DOHH2 (cell line): ENCODE results near the gene DHX30.

ENCODE experiments used
- CTCF ChIP-seq: fragments of 200-600 bp; sonication (generic); IDR thresholded peaks from one replicate; pipeline ENCODE4 v1.5.1; 2014; ENCODE audit warnings: antibody characterized with exemption, mild to moderate bottlenecking, low read depth, low read length; ENCODE audit not compliant: poor library complexity, severe bottlenecking
- EZH2phosphoT487 ChIP-seq: fragments of 200-600 bp; sonication (generic); IDR thresholded peaks from 2 replicates; pipeline ENCODE4 v1.6.1; 2017; ENCODE audit warnings: borderline replicate concordance, mild to moderate bottlenecking, antibody characterized with exemption, low read length, moderate library complexity, mixed read lengths

GRCh38 chr3:47761046-47761445 lies 41.9 kb upstream of the DHX30 start:
- no peak for TF ChIP-seq CTCF
- no peak for TF ChIP-seq EZH2phosphoT487
